OCI-LY7 (cell line): ENCODE results near the gene PLA2G4A. TPM values are rescaled to one million over a fixed set of nuclear protein-coding genes. Genes with fewer than 3 reads are reported as not detected.

Source experiments
- BruUV-seq: library from RNA; stranded (reverse); fragments of 400-500 nt; replicated peaks from 2 replicates; lab custom pipeline; 2021; lab: Mats Ljungman, UMichigan
- CTCF ChIA-PET: fragments of 300-600 bp; sonication (Branson Sonifier 250); formaldehyde crosslinking; loops from one replicate; lab custom pipeline; 2022; ENCODE audit warnings: antibody characterized with exemption; ENCODE audit not compliant: unreplicated experiment; lab: Charles Lee
- POLR2A ChIA-PET: fragments of 300-600 bp; sonication (Branson Sonifier 250); formaldehyde crosslinking; loops from one replicate; lab custom pipeline; 2022; ENCODE audit warnings: antibody characterized with exemption; lab: Charles Lee
- DNase-seq: peaks from one replicate; pipeline ENCODE4 v3.0.0-alpha.2; 2015; ENCODE audit warnings: low spot score
- H2AFZ ChIP-seq: fragments of 200-600 bp; sonication (generic), shearing (Covaris generic); 2 replicates; pipeline ENCODE4 v1.6.1; 2014; ENCODE audit warnings: mild to moderate bottlenecking, antibody characterized with exemption, low read length, moderate library complexity
- H3K27ac ChIP-seq: fragments of 200-600 bp; sonication (generic); 2 replicates; pipeline ENCODE4 v1.5.1; 2014; ENCODE audit warnings: mixed run types, low read depth, mild to moderate bottlenecking, moderate library complexity, low read length, inconsistent platforms; ENCODE audit not compliant: poor library complexity, severe bottlenecking
- H3K36me3 ChIP-seq: fragments of 200-600 bp; sonication (generic); 2 replicates; pipeline ENCODE4 v1.6.1; 2014; ENCODE audit warnings: mild to moderate bottlenecking, antibody characterized with exemption, low read length, moderate library complexity, mixed read lengths; ENCODE audit not compliant: insufficient read depth
- H3K4me1 ChIP-seq: fragments of 200-600 bp; sonication (generic); 2 replicates; pipeline ENCODE4 v1.5.1; 2014; ENCODE audit warnings: mild to moderate bottlenecking, low read length; ENCODE audit not compliant: insufficient read depth, poor library complexity, severe bottlenecking
- H3K4me2 ChIP-seq: fragments of 200-600 bp; sonication (generic); 2 replicates; pipeline ENCODE4 v1.6.1; 2014; ENCODE audit warnings: mild to moderate bottlenecking, low read length
- H3K4me3 ChIP-seq: fragments of 200-600 bp; sonication (generic); 2 replicates; pipeline ENCODE4 v1.5.1; 2014; ENCODE audit warnings: mild to moderate bottlenecking, low read depth, low read length; ENCODE audit not compliant: poor library complexity, severe bottlenecking
- H3K79me2 ChIP-seq: fragments of 200-600 bp; sonication (generic); 2 replicates; pipeline ENCODE4 v1.6.1; 2016; ENCODE audit warnings: low read depth, mild to moderate bottlenecking, low read length, moderate library complexity, mixed read lengths; ENCODE audit not compliant: insufficient read depth
- H3K9me2 ChIP-seq: fragments of 200-600 bp; sonication (generic); 2 replicates; pipeline ENCODE4 v1.6.1; 2016; ENCODE audit warnings: mild to moderate bottlenecking, low read length, mixed read lengths; ENCODE audit not compliant: insufficient read depth
- H3K9me3 ChIP-seq: fragments of 200-600 bp; sonication (generic); 2 replicates; pipeline ENCODE4 v1.6.1; 2014; ENCODE audit warnings: mild to moderate bottlenecking, mixed run types, low read length, mixed read lengths
- H4K20me1 ChIP-seq: fragments of 200-600 bp; sonication (generic); 2 replicates; pipeline ENCODE4 v1.6.1; 2014; ENCODE audit warnings: mild to moderate bottlenecking, antibody characterized with exemption, low read length, moderate library complexity, mixed read lengths; ENCODE audit not compliant: insufficient read depth
- CTCF ChIP-seq: fragments of 200-600 bp; sonication (generic); conservative IDR thresholded peaks from 2 replicates; pipeline ENCODE4 v1.5.1; 2014; ENCODE audit warnings: mild to moderate bottlenecking, antibody characterized with exemption, low read length, moderate library complexity, mixed read lengths
- EZH2phosphoT487 ChIP-seq: fragments of 200-600 bp; sonication (generic); IDR thresholded peaks from 2 replicates; pipeline ENCODE4 v1.6.1; 2018; ENCODE audit warnings: low read depth, borderline replicate concordance, mild to moderate bottlenecking, mixed run types, antibody characterized with exemption, low read length, moderate library complexity, mixed read lengths
- intact Hi-C: fragments of 100-400 bp; cut with micrococcal nuclease; formaldehyde crosslinking; loops from one replicate; pipeline ENCODE4 v1.10.0; 2022; ENCODE audit not compliant: unreplicated experiment
- total RNA-seq, 2 experiments: library from RNA; depleted of rRNA in 1 of 2; stranded (reverse); fragments of >200 nt in 1 of 2; shearing (Covaris generic) in 1 of 2; gene quantifications; 2 replicates each; pipeline ENCODE4 v1.2.3, GENCODE V29; 2014 to 2022

The PLA2G4A gene
- total RNA-seq, 2 experiments from 2014 or later, result not detected

DNA sequence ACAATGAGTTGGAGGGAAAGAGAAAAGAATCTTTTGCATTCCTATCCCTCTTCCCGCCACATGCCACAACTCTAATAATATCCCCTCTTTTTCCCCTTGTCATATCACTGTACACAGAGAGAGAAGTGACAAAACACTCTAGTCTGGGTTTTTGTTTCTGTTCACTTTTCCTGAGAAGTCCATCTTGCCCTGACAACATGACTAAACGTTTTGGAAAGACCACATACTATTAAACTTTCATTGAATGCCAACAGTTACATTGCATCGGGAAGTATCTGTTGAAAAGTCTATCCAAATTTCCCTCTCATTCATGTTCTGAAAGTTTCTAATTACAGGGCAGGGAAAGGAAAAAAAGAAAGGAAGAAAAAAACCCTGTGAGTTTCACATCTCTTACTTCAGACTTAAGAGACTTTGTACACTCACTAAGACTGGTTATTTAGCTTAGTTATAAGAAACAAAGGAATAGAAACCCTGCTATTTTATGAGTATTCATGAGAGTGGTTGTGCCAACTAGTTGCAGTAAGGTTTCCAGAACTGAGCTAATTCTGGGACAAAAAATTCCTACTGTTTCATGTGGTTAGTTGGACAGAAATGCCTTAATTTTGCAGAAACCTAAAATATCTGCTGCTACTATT, 16.9 kb downstream of the PLA2G4A start:
- H3K4me3 ChIP-seq, result no peak overlapping the region
- TF ChIP-seq EZH2phosphoT487 (no peak), CTCF (no peak)
- H3K4me1 ChIP-seq, result no peaks in the 10 kb centered on the region
- H3K4me2 ChIP-seq, result no peak overlapping the region
- H3K36me3 ChIP-seq, result no peaks in the 10 kb centered on the region
- CTCF ChIA-PET, result no interaction called here
- BruUV-seq, result no TSS peak
- no peaks in the 10 kb centered on the region for H3K9me3 ChIP-seq
- intact Hi-C loops, result no loop called here
- H4K20me1 ChIP-seq, result no peaks in the 10 kb centered on the region
- POLR2A ChIA-PET, result interaction anchor here (1.2 kb wide), 1 partner anchor 12 kb away, joined by 4 read pairs; no protein-coding TSS in a partner anchor
- H3K27ac ChIP-seq, result no peak overlapping the region
- H3K9me2 ChIP-seq, result no peaks in the 10 kb centered on the region
- DNase-seq, result no peak
- H2AFZ ChIP-seq, result no peak overlapping the region
- no peaks in the 10 kb centered on the region for H3K79me2 ChIP-seq

DNA sequence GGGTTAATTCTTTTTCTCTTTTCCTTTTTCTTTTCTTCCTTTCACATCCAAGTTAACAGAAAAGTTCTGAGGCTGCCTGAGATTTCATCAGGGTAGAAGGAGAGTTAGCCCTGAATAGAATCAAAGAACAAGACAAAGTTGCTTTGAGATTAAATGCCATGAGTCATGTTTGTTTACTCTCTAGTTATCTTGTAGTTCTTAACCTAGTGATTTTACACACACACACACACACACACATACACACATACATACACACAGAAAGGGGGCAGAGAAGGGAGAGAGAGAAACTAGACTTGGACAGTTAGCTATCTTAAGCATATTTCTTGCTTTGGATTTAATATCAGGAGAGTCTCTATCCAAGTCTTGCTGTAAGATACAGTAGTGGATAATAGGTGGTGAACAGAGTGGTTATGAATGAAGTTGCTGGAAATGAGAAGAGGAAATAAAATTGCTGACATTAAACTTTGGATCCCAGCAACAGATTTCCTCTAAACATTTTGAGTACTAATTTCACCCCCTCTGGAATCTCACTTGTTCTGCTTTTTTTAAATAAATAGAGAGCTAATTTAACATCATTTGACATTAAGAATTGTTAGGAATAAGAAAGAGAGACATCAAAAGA, 19.9 kb downstream of the PLA2G4A start:
- no peak overlapping the region for H3K4me3 ChIP-seq
- H3K9me2 ChIP-seq, result no peaks in the 10 kb centered on the region
- no peaks in the 10 kb centered on the region for H3K9me3 ChIP-seq
- no peaks in the 10 kb centered on the region for H3K4me1 ChIP-seq
- DNase-seq, result no peak
- intact Hi-C loops, result no loop called here
- H4K20me1 ChIP-seq, result no peaks in the 10 kb centered on the region
- CTCF ChIA-PET, result no interaction called here
- TF ChIP-seq EZH2phosphoT487, result no peak
- no peak for TF ChIP-seq CTCF
- POLR2A ChIA-PET, result no interaction called here
- H3K4me2 ChIP-seq, result no peak overlapping the region
- H3K79me2 ChIP-seq, result no peaks in the 10 kb centered on the region
- no peak overlapping the region for H2AFZ ChIP-seq
- no TSS peak for BruUV-seq
- no peak overlapping the region for H3K27ac ChIP-seq
- H3K36me3 ChIP-seq, result no peaks in the 10 kb centered on the region

DNA sequence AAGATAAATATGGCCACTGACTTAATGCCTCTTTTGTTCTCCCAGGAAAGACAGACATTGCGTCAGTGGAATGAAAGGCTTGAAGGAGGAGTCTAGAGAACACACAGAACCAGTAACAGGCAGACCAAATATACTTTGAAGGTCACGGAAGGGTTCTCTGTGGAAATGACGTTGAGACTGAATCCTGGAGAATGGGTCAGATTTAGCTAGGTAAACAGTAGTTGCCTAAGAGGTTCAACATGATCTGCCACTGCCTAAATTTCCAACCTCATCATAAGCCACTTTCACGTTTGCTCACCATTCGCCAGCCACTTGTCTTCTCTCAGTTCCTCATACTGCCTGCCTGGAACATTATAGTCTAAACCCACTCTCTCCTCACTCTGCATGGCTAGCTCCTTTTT, 20.5 kb downstream of the PLA2G4A start:
- Histone ChIP-seq H3K4me1 (no peaks in the 10 kb centered on the region), H3K4me2 (no peak overlapping the region), H3K79me2 (no peaks in the 10 kb centered on the region), H3K36me3 (no peaks in the 10 kb centered on the region), H2AFZ (no peak overlapping the region), H4K20me1 (no peaks in the 10 kb centered on the region), H3K27ac (no peak overlapping the region), H3K9me2 (no peaks in the 10 kb centered on the region), H3K9me3 (no peaks in the 10 kb centered on the region), H3K4me3 (no peak overlapping the region)
- TF ChIP-seq CTCF (no peak), EZH2phosphoT487 (no peak)
- POLR2A ChIA-PET, result no interaction called here
- DNase-seq, result no peak
- CTCF ChIA-PET, result no interaction called here
- intact Hi-C loops, result no loop called here
- BruUV-seq, result no TSS peak
